SKM-1 (cell line): ENCODE data around the gene TMF1.
A peak's percentile ranks its signal among the peaks of the same experiment; 100 is the strongest.

Experiments
- DNase-seq: peaks from one replicate; lab custom pipeline; 2025; ENCODE audit not compliant: unreplicated experiment; lab: John Stamatoyannopoulos, UW

Gene TMF1, protein sequence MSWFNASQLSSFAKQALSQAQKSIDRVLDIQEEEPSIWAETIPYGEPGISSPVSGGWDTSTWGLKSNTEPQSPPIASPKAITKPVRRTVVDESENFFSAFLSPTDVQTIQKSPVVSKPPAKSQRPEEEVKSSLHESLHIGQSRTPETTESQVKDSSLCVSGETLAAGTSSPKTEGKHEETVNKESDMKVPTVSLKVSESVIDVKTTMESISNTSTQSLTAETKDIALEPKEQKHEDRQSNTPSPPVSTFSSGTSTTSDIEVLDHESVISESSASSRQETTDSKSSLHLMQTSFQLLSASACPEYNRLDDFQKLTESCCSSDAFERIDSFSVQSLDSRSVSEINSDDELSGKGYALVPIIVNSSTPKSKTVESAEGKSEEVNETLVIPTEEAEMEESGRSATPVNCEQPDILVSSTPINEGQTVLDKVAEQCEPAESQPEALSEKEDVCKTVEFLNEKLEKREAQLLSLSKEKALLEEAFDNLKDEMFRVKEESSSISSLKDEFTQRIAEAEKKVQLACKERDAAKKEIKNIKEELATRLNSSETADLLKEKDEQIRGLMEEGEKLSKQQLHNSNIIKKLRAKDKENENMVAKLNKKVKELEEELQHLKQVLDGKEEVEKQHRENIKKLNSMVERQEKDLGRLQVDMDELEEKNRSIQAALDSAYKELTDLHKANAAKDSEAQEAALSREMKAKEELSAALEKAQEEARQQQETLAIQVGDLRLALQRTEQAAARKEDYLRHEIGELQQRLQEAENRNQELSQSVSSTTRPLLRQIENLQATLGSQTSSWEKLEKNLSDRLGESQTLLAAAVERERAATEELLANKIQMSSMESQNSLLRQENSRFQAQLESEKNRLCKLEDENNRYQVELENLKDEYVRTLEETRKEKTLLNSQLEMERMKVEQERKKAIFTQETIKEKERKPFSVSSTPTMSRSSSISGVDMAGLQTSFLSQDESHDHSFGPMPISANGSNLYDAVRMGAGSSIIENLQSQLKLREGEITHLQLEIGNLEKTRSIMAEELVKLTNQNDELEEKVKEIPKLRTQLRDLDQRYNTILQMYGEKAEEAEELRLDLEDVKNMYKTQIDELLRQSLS

DNA sequence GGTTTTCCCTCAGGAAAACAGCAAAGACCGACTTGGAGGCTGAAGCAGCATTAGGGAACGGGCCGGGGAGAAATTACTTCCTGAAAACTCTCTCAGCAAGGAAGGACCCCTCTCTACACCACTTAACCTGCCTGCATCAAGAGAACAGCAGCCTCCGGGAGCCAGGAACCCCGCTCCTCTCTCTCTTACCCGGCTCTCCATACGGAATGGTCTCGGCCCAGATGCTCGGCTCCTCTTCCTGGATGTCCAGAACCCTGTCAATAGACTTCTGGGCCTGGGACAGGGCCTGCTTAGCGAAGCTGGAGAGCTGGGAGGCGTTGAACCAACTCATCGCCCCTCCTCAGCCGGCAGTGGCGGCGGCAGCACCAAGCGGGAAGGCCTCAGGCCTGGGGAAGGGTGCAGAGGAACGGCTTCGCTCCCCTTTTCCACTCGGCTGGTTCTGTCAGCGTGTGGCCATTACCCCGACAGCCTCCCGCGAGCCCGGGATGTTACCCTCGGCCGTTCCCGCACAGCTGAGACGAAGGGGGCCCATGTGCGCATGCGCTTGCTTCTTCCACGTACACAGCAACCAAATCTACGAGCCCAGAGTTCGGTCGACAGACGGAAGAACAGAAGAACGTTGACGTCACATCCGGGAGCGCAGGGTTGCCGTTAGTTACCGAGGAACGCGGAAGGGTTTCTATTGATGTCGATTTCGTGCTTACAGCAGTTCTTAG is at the start of gene TMF1:
TMF1 (minus strand) TSS at position 578 of the 716 bp plus-strand sequence; CDS start at position 331, 247 bp downstream.
- no peak for DNase-seq

DNA sequence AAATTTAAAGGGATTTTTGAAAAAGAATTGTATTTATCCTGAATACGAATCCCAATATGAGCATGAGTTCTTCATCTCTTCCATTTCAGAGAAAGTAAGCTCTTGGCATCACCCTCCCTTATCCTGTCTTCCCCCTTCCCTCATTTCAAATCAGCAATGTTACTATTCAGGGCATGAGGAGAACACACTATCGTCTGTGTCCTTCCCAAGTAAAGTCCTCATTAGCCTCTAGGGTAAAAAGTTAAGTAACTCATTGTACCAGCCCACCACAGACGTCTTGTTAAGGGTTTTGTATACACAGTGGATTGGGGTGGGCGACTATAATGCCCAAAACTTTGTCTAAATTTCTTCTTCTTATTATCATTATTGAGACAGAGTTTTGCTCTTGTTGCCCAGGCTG is 47.4 kb upstream of the TMF1 start:
- DNase-seq, result no peak

DNA sequence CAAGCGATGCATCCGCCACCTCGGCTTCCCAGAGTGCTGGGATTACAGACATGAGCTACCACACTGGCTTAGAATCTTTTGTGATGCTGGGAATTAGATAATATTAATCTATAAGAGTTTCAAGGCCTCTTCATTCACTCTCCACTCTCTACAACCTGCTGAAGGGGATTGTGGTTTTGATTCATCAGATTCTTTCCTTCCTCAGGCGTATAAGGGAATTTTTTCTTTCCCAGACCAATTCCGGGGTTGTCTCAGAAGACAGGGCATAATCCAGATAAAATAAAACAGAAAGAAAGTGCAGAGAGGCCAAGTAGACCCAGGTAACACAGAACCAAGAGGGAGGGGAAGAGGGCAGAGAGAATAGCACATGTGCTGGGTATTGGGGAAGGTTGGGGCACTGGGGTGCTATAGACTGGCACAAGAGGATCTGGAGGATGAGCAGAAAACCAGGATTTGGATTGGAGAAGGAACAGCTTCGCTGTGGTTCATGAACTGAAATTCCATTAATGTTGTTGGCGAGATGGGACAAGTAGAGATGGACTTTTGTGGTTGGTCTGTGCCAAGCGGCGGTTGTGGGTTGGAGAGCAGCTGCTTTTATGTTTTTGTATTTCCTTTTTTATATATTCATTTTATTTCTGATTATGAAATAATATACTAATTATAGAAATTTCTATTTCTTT is 45.4 kb upstream of the TMF1 start:
- no peak for DNase-seq

DNA sequence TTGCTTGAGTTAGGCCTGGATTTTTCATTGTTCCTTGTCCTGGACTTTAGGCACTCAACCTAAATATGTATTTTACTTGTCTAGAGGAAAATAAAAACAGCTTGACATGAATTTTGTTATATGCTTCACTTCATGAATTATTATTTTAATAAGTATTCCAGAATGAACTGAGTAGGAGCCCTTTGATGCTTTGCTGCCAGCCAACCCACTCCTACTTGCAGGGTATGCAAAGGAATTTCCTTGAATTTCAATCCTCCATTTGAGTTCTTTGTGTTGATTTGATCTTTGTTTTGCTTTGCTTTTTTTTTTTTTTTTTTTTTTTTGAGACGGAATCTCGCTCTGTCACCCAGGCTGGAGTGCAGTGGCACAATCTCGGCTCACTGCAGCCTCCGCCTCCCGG is 44.2 kb upstream of the TMF1 start:
- DNase-seq, result no peak

DNA sequence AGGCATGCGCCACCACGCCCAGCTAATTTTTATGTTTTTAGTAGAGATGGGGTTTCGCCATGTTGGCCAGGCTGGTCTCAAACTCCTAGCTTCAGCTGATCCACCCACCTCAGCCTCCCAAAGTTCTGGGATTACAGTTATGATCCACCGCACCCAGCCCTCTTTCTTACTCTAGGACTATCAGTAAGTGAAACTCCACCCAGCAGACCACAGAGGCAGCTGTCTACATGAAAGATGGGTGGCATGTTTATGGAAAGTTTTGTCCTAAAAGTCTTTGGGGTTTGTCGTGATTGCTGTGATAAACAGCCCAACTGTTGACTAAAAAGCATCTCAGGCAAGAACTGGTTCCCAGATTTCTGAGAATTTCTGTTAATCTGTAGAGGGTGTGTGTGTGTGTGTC is 43.5 kb upstream of the TMF1 start:
- no peak for DNase-seq

DNA sequence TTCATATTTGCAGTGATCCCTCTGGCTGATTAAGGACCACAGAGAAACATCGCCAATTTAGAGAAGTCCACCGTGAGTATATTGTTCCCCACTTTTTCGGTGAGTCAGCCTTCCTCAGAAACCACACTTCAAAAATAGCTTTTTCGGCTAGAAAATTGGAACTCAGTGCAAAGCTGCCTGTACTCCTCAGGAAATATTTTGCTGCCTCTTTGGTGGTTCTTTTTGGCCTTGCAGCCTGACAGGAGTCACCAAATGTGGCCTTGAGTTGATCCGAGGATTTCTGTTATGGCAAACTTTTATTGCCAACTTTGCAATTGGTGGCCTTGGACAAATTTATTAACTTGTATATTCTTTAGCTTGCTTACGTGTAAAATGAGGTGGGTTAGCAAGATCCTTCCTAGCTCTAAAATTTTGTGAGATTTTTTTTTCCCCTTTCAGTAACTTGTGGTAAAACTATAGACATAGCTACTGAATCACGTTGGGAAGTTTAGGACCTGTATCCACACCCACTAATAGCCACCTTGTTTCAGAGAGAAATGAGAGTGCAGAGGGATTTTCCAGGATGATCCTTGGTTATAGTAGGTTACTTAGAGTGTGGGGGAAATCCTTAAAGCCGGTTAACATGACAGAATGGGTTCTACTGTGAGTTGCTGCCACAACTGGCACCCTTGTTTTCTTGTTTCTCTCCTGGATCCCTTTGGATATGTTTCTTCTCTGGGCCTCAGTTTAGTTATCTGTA is 42.5 kb upstream of the TMF1 start:
- peak; percentile 67 for DNase-seq

DNA sequence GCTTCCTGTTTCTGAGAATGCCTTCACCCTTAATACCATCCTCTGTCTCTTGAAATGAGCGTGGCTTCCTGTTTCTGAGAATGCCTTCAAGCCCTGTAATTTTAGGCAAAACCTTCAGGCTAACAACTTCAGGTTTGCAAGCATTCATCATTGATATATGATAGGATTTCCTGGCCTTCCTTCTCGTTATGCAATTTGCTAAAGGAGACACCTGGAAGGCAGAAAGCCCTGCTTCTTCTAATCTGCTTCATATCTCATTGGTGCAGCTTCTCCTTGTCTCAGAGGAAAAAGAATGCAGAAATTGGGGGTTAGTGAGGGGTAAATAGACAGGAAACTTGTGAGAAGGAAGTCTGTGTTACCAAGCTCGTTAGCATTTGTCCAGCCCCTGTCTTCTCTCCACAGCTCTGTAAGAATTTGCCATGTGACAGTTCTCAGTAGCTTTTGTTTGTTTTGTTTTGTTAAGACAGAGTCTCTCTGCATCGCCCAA is 39.9 kb upstream of the TMF1 start:
- DNase-seq, result peak; percentile 78

DNA sequence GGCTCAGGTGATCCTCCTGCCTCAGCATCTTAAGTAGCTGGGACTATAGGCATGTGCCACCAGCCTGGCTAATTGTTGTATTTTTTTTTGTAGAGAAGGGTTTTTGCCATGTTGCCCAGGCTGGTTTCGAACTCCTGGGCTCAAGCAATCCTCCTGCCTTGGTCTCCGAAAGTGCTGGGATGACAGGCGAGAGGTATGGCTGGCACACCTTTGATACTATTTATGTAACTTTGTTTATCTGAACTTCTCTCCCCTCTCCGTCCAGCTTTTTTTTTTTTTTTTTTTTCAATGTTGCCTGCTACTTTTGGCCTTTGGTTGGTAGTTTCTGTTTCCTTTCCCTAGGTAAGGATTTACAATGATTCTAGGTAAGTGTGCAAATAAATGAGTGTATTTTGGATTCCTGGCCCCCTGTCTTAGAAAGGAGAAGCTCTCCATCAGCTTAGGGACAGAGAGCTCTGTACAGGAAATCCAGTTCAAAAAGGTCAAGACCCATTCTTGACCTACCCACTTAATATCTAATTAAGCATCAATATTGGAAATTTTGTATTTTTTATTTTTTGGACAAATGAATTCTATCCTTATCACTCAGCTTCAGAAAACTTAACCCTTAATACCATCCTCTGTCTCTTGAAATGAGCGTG is 39.4 kb upstream of the TMF1 start:
- no peak for DNase-seq

DNA sequence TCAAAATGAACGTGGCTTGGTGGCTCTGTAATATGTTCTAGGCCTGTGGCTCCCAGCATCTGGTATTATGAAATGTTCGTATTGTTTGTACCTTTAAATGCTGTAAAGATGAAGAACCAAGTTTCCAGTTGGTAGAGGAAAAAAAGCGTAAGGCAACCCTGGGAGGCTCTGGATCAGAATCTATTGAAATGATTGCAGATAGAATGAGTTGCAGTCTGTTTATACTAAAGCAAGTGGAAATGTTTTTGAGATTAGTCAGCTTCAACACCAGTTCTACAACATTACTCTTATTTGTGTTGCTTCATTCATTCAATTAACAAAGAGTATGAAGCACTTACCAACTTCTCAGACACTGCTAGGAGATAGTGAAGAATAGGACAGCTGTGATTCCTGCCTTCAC is 37.9 kb upstream of the TMF1 start:
- no peak for DNase-seq

DNA sequence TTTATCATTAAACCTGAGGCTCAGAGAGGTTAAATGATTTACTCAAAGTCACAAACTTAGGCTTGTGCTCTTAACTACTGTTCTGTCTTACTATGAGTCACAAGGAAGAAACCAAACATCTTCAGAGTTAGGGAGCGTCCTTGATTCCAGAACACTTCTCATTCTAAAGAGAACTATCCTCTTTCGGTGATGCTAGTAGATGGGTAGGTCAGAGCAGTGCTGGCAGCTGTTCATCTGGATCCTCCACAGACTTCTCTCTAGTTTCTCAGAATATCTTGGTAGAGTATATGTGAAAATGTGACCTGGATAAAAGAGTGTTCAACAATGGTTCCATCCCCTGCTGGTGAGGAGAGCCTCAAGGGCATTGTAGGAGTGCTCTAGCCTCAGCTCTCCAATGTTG is 35.9 kb upstream of the TMF1 start:
- no peak for DNase-seq

DNA sequence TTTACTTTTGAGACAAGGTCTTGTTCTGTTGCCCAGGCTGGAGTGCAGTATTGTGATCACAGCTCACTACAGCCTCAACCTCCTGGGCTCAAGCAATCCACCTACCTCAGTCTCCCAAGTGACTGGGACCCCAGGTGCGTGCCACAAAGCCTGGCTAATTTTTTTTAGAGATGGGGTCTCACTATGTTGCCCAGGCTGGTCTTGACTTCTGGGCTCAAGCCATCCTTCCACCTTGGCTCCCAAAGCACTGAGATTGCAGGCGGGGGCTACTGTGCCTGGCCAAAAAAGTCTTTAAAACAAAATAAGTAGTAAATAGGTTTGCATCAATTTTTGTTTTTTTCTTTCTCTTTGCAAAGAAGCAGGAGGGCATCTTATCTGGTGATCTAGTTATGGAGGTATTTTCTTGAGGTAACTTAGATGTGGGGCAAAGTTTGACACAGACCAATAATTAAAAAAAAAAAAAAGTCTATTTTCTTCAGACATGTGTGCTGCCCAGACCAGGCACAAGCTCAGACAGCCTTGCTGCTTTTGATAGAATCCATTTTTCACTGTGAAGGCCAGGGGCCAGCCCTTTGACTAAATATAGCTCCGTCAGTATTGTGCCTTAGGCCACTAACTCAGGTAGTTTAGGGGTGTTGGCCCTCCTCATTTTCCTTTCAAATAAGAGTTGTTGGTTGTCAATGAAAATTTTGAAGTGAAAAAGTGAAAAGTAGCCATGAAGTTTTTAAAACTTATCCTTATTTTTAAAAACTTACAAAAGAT is 35.1 kb upstream of the TMF1 start:
- no peak for DNase-seq

DNA sequence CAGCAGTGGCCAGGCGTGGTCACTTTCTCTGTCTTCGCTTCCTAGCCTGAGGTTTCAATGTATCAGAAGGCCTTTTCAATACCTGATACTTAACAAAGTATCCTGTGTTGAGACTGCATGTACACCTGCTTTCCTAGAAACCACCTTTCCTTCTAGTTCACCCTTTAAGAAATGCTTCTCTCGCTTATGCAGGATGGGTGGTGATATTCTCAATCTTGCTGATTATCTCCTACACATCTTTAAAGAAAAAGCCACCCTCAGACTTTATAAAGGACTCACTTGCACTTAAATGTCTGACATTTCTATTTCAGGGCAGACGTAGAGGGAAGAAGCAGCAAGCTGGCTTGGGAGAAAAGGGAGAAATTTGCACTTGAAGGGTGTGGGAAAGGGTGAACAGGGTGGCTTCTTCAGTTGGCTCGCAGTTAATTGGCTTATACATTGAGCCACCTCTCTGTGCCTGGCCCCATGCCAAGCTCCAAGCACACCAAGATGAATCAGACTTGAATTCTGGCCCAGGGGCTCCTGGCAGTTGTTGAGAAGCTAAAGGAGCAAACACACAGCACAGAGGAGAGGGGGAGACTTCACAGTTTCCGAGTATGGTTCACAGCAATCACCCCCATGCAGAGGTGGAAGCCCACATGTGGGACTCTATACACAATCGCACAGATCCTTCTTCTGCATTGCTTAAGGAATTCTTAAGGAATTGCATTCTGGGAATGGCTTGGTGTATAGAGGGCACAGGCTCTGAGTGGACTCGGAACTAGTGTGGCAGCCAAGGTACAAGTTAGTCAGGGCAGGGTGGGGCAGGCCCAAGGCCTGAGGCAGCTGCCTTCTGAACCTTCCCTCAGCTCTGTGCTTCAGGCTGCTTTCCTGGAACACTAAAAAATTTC is 33.9 kb upstream of the TMF1 start:
- DNase-seq, result peak; percentile 25

DNA sequence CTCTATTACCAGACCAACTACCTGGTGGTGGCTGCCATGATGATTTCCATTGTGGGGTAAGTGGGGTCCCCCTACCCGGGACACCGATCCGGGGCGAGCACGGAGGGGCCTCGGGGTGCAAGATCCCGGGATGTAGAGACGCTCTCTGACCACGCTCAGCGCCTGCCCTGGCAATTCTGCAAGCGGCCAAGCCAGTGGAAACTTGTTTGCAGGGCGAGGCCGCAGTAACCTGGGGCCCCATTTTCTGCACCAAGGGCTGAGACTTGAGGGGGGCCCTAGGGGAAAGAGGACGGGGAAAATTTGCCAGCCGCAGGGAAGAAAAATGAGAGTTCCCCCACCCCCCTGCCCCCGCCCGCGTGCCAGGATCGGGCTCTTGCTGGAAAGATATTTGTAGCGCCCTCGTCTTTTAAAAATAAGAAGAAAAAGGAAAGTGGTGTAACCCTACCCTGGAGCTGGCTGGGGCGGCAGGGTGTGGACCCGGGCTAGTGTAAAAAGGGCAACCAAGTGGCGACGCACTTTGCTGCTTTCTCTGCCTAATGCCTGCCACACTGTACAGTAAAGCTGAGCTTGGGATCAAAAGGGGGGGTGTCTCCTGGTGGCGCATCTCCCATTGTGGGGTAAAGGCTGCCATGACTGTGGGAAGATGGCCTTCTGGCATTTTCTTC is 33.2 kb upstream of the TMF1 start:
- no peak for DNase-seq

DNA sequence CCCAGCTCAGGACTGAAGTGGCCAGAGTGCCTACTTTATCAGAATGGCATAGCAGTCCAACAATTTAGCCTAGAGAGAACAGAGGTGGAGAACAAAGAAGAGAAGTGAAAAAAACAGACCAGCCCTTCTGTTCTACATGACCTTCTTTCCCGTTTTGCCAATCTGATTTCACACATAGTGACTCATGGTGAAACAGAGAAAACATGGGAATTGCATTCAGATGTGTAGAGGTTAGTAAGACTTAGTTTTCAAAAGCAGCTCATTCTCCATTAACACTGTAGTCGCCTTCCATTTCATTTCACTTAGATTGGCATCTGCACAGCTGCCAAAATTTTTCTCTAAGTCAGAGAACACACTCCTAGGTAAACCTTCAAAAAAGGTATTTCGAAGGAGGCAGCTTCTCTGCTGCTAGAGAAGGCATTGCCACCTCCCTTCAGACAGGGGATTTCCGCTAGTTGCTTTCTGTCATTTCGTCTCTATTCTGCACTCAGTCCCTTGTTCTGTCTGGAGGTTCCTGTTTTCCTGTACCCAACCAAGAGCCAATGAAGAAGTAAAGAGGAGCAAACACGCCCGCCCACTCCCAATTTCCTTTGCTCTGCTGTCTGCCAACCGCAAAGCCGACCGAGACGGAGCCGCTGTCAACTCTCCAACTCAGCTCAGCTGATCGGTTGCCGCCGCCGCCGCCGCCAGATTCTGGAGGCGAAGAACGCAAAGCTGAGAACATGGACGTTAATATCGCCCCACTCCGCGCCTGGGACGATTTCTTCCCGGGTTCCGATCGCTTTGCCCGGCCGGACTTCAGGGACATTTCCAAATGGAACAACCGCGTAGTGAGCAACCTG is 32.4 kb upstream of the TMF1 start, which contains the start of gene ARL6IP5:
ARL6IP5 (plus strand) TSS at position 612 of the 842 bp plus-strand sequence; CDS start at position 723, 111 bp downstream.
- DNase-seq, result peak; percentile 99

DNA sequence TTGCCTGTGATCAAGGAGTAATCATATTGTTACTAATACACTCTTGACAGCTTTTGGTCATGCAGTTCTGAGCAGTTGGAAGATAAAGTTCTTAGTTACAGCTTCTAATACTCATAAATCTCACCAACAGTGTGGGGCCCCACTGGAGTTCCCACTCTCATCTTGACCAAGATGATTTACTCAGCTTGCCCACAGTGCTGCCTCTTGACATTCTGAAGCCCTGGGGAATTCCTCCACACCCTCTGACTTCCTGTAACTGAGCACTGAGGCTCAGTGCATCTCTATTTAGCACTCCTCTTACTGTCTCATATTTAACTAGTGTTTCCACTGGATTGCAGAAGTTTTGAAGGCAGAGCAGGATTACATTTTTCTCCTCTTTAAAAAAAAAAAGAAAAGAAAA is 30.7 kb upstream of the TMF1 start:
- DNase-seq, result peak; percentile 50

DNA sequence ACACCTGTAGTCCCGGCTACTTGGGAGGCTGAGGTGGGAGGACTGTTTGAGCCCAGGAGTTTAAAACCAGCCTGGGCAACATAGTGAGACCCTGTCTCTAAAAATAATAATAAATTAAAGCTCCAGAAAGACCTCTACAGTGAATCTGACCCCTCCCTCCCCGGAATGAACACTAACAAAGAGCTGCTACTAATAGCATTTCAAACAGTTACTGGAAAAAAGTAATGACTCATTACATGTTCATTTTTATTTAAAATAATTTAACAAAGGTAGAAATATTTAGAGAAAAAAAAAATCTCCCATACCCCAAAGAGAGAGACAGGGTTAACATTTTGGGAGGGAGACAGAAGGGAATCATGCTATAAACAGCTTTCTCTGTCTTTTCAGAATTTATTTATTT is 30.2 kb upstream of the TMF1 start:
- no peak for DNase-seq
